Fibroblast of pulmonary artery (primary cell): ENCODE data around the gene CPNE7.

Experiments
- DNase-seq: peaks from one replicate; pipeline ENCODE4 v3.0.0-alpha.2; 2010; ENCODE audit warnings: low read depth
- H3K4me3 ChIP-seq: replicated peaks from 2 replicates; pipeline ENCODE4 v1.5.1; 2011; ENCODE audit warnings: low read depth, mild to moderate bottlenecking, control low read depth, low read length, moderate library complexity
- CTCF ChIP-seq: IDR thresholded peaks from 2 replicates; pipeline ENCODE4 v1.5.1; 2011; ENCODE audit warnings: mild to moderate bottlenecking, control low read depth, low read length, inconsistent platforms; ENCODE audit errors: missing control alignments

CPNE7 gene

GRCh38 chr16:89581045-89581695, 5.6 kb downstream of the CPNE7 start:
- TF ChIP-seq CTCF: no peak
- peak; percentile 97 for DNase-seq
- no peak overlapping the region for H3K4me3 ChIP-seq

DNA sequence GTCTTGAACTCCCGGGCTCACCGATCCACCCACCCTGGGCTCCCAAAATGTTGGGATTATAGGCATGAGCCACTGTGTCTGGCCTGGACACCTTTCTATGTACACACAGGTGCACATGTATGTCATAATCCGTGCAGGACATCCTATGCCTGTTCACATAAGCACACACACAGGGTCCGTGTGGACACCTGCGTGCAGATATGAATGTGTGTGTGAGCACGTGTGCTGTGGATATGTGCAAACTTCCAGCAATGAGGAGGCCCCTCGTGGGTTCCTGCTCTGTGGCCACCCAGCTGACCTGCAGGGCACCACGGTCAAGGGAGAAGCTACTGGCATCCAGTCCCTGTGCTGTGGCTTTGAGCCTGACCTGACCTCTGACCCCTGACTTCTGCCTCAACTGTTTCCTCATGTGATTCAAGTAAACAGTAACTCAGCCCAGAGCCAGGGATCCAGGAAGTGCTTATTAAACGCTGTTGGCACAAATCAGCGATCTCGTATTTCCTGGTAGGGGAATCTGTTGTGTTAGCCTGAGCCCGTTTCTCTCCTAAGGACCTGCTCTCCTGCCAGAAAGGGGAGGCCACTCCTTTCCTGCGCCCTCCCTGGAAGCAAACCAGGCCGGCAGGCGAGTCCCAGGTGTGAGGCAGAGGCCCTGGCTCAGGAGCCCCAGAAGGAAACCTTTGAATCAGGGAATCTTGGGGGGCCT, 6.5 kb downstream of the CPNE7 start:
- H3K4me3 ChIP-seq: no peak overlapping the region
- no peak for TF ChIP-seq CTCF
- DNase-seq: peak; percentile 80

GRCh38 chr16:89582614-89583196, 7.1 kb downstream of the CPNE7 start:
- TF ChIP-seq CTCF: no peak
- no peak for DNase-seq
- no peak overlapping the region for H3K4me3 ChIP-seq

- no peak for TF ChIP-seq CTCF
- no peak for DNase-seq
- H3K4me3 ChIP-seq: no peak overlapping the region
Observed at GRCh38 chr16:89583197-89583894, 7.8 kb downstream of the CPNE7 start.

DNA sequence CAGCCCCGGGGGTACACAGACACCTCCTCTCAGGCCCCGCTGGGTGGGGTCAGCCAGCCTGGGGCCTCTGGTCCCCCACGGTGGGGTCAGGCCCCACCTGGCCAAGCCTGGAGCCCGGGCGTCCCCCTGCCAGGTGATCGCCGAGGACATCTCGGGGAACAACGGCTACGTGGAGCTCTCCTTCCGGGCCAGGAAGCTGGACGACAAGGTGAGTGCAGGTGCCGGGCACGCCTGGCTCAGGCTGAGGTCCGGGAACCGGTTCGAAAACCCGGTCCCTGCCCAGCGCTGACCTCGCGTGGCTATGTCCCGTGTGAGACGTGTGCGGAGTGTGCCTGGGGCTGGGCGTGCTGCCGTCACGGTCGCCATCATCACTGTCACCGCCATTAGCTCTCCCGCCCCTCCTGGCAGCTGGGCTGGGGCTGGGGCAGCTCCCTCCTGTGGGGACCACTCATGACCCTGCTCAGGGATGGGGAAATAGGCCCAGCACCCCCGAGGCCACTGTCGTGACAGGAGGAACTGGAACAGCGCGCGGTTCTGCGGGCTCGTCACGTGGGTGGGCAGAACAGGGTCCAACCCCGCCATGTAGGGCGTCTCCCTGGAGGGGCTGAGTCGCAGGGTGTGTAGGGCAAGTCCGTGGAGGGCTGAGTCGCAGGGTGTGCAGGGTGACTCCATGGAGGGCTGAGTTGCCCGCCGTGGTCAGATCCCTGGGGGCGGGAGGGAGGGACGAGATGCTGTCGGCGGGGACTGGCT, 8.5 kb downstream of the CPNE7 start:
- no peak for TF ChIP-seq CTCF
- no peak for DNase-seq
- no peak overlapping the region for H3K4me3 ChIP-seq

DNA sequence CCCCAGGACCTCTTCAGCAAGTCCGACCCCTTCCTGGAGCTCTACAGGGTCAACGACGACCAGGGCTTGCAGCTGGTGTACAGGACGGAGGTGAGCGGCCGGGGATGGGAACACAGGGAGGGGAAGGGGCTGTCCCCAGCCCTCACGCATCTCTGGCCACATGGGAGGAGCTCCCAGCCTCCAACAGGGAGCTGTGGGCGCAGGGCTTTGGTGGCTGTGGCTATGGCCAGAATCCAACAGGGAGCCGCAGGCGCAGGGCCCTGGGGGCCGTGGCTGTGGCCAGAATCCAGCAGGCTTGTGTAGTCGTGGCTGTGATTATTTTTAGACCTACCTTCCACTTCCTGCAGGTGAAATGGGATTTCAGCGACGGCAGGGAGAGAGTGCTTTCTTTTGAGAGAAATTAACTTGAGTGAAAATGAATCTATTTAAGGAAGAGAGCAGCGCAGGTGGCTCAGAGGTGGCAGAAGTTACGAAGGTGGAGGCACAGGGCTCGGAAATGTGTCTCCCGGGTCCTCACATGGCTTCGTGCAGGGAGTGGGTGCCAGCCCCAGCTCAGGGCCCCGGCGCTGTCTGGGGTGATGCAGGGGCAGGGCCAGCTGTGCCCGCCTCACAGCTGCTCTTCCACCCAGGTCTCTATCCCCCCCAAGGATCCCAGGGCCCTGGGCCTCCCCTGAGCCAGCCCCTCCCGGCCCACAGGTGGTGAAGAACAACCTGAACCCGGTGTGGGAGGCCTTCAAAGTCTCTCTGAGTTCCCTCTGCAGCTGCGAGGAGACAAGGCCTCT, 9.4 kb downstream of the CPNE7 start:
- DNase-seq: no peak
- H3K4me3 ChIP-seq: no peak overlapping the region
- TF ChIP-seq CTCF: no peak
